ENCODE measurements around the gene ADCY6.

Gene ADCY6

GRCh38 chr12:48770756-48771155, 18.1 kb downstream of the ADCY6 start:
- no peaks in the 10 kb centered on the region for H3K27me3 ChIP-seq

DNA sequence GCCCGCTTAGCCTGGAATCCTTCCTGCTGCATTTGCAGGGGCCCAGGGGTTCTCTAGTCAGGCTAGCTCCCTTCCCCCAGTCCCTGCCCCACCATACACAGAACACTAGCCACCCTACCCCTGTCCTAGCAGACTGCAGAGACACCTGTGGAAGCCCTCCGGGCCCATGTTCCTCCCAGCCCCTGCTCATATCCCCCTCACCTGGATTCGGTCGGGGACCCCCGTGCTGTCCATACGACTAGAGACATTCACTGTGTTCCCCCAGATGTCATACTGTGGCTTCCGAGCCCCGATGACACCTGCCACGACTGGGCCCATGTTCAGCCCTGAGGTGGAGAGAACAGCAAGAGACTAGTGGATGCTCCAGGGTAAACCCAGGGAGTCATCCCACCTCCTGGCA, 20.2 kb downstream of the ADCY6 start:
- TF ChIP-seq, protein P1, sequence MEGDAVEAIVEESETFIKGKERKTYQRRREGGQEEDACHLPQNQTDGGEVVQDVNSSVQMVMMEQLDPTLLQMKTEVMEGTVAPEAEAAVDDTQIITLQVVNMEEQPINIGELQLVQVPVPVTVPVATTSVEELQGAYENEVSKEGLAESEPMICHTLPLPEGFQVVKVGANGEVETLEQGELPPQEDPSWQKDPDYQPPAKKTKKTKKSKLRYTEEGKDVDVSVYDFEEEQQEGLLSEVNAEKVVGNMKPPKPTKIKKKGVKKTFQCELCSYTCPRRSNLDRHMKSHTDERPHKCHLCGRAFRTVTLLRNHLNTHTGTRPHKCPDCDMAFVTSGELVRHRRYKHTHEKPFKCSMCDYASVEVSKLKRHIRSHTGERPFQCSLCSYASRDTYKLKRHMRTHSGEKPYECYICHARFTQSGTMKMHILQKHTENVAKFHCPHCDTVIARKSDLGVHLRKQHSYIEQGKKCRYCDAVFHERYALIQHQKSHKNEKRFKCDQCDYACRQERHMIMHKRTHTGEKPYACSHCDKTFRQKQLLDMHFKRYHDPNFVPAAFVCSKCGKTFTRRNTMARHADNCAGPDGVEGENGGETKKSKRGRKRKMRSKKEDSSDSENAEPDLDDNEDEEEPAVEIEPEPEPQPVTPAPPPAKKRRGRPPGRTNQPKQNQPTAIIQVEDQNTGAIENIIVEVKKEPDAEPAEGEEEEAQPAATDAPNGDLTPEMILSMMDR (IDR thresholded peaks at IDR 0.05) = no peak
- Histone ChIP-seq H3K27ac (no peak overlapping the region), H3K4me3 (no peak overlapping the region), H3K4me1 (peaks cover 0 to 21% (median 14%) of the 10 kb centered on the region in 4 donors), H3K27me3 (no peaks in the 10 kb centered on the region), H3K9me3 (no peaks in the 10 kb centered on the region), H3K36me3 (peaks cover 46 to 92% (median 69%) of the 10 kb centered on the region in 3 donors)
- intact Hi-C loops (cut with DNase I; ENCODE audit: low total_unique reads) = no loop called here
- no peak for DNase-seq

More at GRCh38 chr12:48770756-48771155, 18.1 kb downstream of the ADCY6 start:
- intact Hi-C loops (cut with DNase I; ENCODE audit: low total_unique reads) = no loop called here
- H3K36me3 ChIP-seq = peaks cover 66 to 99% (median 82%) of the 10 kb centered on the region in 3 donors
- no peak overlapping the region for H3K4me3 ChIP-seq
- DNase-seq = no peak
- TF ChIP-seq, protein P1 (IDR thresholded peaks at IDR 0.05) = no peak
- no peak overlapping the region for H3K27ac ChIP-seq
- peaks cover 0 to 21% (median 14%) of the 10 kb centered on the region in 4 donors for H3K4me1 ChIP-seq
- no peaks in the 10 kb centered on the region for H3K9me3 ChIP-seq

DNA sequence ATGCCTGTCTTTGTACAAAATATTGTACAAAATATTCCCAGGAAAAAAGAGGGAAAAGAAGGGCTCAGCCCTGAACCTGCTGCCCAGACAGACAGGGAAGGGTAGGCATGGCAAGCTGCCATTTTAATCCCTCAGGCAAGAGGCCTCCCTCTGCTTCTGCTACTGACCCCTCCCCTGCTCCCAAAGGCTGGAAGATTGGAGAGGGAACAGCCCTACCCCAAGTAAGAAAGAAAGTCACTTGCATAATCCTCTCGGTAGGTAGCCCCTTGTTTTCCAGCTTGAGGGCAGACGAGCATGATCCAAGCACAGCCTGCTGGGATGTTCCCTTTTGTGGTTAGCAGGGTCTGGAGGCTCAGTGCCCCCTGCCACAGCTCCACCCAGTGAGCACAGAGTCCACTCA, 20.7 kb downstream of the ADCY6 start:
- H3K27ac ChIP-seq = peak overlapping the region in 1 of 2 donors; percentile 34
- no peaks in the 10 kb centered on the region for H3K9me3 ChIP-seq
- TF ChIP-seq, protein P1 (IDR thresholded peaks at IDR 0.05) = no peak
- H3K36me3 ChIP-seq = peaks cover 40 to 86% (median 63%) of the 10 kb centered on the region in 3 donors
- H3K27me3 ChIP-seq = no peaks in the 10 kb centered on the region
- intact Hi-C loops (cut with DNase I; ENCODE audit: low total_unique reads) = no loop called here
- H3K4me3 ChIP-seq = no peak overlapping the region
- no peak for DNase-seq
- peaks cover 0 to 21% (median 14%) of the 10 kb centered on the region in 4 donors for H3K4me1 ChIP-seq

- Histone ChIP-seq H3K4me3 (no peak overlapping the region), H3K27me3 (no peaks in the 10 kb centered on the region), H3K9me3 (no peaks in the 10 kb centered on the region), H3K27ac (peak overlapping the region; percentile 28 to 34), H3K4me1 (peaks cover 0 to 21% (median 14%) of the 10 kb centered on the region in 4 donors), H3K36me3 (peaks cover 34 to 80% (median 57%) of the 10 kb centered on the region in 3 donors)
- intact Hi-C loops (cut with DNase I; ENCODE audit: low total_unique reads) = no loop called here
- TF ChIP-seq, protein P1 (IDR thresholded peaks at IDR 0.05) = no peak
- DNase-seq = no peak
Measured at GRCh38 chr12:48767521-48767920, 21.4 kb downstream of the ADCY6 start.

DNA sequence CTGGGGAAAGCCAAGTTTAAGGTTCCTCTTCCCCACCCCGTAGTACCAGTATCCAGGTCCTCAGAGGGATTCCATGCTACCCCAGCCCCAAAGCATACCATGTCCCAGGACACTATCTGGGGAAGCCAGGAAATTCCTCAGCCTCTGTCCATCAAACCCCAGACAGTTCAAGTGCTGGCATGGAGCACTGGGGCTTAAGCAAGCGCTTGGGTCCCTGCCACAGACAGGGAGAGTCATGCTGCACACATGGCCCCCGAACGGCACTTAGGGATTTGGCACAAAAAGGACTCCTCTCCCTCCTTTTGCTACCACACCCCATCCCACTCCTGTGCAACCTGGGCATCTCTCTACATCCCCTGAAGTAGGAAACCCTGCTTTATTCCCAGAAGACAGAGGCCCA, 21.8 kb downstream of the ADCY6 start:
- DNase-seq = peak in 1 of 2 donors; percentile 59
- peak overlapping the region in 1 of 2 donors; percentile 34 for H3K27ac ChIP-seq
- peaks cover 0 to 21% (median 14%) of the 10 kb centered on the region in 4 donors for H3K4me1 ChIP-seq
- H3K4me3 ChIP-seq = no peak overlapping the region
- no peaks in the 10 kb centered on the region for H3K27me3 ChIP-seq
- H3K36me3 ChIP-seq = peaks cover 29 to 75% (median 52%) of the 10 kb centered on the region in 3 donors
- TF ChIP-seq, protein P1 (IDR thresholded peaks at IDR 0.05) = no peak
- intact Hi-C loops (cut with DNase I; ENCODE audit: low total_unique reads) = no loop called here
- no peaks in the 10 kb centered on the region for H3K9me3 ChIP-seq

DNA sequence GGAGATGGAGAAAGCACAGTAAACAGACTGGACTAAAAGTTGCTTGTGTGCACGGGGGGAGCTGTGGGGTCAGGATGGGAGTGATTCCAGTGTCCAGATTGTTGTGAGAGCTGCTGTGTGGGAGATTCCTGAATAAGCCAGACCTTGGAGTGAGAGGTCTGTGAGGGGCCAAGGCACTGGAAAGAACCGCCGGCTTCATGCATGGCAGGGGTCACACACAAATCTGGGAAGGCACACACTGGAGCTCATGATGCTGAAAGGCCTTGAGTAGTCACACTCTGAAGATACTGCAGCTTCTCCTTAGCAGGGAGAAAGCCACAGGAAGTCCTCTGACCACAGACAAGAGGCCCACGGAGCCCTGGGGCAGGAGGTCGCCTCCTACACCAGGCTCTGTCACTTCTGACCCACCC, 23.1 kb downstream of the ADCY6 start:
- no peak overlapping the region for H3K4me3 ChIP-seq
- no peak for DNase-seq

More for the DNA sequence above, 23.1 kb downstream of the ADCY6 start:
- intact Hi-C loops (cut with DNase I; ENCODE audit: low total_unique reads) = no loop called here
- H3K9me3 ChIP-seq = no peaks in the 10 kb centered on the region
- H3K36me3 ChIP-seq = peaks cover 16 to 62% (median 39%) of the 10 kb centered on the region in 3 donors
- H3K4me1 ChIP-seq = peaks cover 0 to 21% (median 14%) of the 10 kb centered on the region in 4 donors
- TF ChIP-seq, protein P1 (IDR thresholded peaks at IDR 0.05) = no peak
- no peaks in the 10 kb centered on the region for H3K27me3 ChIP-seq
- no peak overlapping the region for H3K27ac ChIP-seq

Data from tibial artery (tissue), 4 donors.